Caki2 (cell line): Measurements from ENCODE around the gene PCBP2. TPM values are rescaled to one million over a fixed set of nuclear protein-coding genes. Genes with fewer than 3 reads are reported as not detected.
"Not testable (repeated sequence)": the region's sequence is repeated elsewhere in the genome, so short reads cannot be mapped to it uniquely, and the experiment has no call there.

Experiments used
- DNase-seq: peaks from one replicate; pipeline ENCODE4 v3.0.0-alpha.2; 2015; ENCODE audit warnings: low read depth
- in situ Hi-C: cut with HindIII; loops from 2 replicates; pipeline ENCODE4 v1.10.0; 2016; ENCODE audit warnings: low sequenced_read_pairs, low pct_unique_long_range_greater_than_20kb, mixed read lengths
- total RNA-seq: library from RNA; depleted of rRNA; stranded (reverse); fragments of >200 nt; shearing (Covaris generic); gene quantifications from 2 replicates; pipeline ENCODE4 v1.2.3, GENCODE V29; 2014; ENCODE audit warnings: low replicate concordance; rRNA removed

PCBP2 gene
- 190 and 201 TPM in 2 replicates for total RNA-seq

DNA sequence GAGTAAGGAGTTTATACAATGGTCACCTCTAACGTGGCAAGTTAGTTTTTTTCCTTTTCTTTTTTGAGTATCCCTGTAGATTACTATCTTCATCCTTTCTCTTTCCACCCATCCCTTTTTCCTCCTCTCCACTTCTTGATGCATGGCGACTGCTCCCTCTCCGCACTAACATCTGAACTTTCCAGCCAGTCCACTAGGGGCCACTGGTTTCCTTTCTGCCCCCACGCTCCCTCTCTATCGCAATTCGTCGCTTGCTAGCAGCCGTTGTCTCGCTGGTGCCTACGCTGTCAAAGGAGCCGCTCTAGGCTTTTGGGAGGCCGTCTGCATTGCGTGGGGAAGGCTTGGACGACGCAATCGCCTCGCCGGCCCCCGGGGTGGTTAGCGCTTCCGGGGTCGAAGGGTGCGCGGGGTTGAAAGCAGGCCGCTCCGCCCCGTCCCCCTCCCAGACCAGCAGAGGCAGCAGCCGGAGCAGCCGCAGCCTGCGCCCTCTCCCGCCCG, at the start of gene PCBP2:
PCBP2 (plus strand) TSS at position 442 of the 498 bp plus-strand sequence. CDS start 2,699 bp downstream, outside the sequence.
- in situ Hi-C loops: no loop called here
- peak; percentile 100 for DNase-seq

DNA sequence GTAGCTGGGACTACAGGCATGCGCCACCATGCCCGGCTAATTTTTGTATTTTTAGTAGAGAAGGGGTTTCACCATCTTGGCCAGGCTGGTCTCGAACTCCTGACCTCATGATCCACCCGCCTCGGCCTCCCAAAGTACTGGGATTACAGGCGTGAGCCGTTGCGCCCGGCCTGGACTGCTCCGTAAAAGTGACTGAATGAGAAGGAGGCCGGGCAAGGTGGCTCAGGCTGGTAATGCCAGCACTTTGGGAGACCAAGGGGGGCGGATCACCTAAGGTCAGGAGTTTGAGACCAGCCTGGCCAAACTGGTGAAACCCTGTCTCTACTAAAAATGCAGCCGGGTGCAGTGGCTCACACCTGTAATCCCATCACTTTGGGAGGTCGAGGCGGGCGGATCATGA, 49.6 kb upstream of the PCBP2 start:
- DNase-seq, in situ Hi-C loops: not testable (repeated sequence)

DNA sequence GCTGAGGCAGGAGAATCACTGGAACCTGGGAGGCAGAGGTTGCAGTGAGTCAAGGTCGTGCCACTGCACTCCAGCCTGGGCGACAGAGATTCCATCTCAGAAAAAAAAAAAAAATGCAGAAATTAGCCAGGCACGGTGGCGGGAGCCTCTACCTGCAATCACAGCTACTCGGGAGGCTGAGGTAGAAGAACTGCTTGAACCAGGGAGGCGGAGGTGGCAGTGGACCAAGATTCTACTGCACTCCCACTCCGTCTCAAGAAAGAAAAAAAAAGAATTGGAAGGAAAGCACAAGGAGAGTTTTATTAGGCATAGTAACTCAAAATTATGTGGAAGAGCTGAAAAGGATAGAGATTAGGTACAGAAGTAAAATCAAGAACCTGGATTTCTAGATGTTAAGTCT, 49.0 kb upstream of the PCBP2 start:
- in situ Hi-C loops: no loop called here
- DNase-seq: no peak

DNA sequence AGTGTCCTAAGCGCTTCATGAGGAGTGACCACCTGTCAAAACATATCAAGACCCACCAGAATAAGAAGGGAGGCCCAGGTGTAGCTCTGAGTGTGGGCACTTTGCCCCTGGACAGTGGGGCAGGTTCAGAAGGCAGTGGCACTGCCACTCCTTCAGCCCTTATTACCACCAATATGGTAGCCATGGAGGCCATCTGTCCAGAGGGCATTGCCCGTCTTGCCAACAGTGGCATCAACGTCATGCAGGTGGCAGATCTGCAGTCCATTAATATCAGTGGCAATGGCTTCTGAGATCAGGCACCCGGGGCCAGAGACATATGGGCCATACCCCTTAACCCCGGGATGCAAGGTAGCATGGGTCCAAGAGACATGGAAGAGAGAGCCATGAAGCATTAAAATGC, 41.0 kb upstream of the PCBP2 start:
- DNase-seq: no peak
- in situ Hi-C loops: no loop called here

DNA sequence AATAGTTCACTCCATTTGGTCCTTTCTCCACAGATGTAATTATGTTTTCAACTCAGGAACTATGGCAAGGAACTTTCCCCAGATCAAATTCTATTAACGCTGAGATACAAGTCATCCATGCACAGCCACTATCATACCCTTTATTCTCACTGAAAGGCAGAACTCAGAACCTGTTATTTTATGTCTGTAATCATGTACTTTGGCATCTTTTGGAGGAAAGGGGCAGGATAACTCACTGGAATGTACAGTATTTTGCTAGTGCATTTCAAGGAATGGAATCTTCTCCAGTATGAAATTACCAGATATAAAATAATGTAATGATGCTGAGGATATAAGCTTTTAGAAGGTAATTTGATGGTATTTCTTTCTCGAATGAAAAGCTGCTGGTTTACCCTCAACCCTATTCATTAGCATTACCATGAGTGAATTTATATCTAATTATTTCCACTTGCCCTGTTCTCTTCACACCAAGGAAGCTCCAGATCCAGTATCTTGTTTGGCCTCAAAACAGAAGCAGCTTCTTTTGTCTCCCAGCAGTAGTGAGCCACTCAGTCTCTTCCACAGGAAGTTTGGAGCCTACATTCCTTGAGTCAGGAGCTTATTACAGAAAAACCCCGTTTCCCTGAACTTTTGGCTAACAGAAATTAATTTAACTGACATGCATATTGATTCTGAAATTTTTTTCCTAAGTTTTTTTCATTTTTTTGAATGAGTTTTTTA, 38.3 kb upstream of the PCBP2 start:
- no peak for DNase-seq
- in situ Hi-C loops: no loop called here

DNA sequence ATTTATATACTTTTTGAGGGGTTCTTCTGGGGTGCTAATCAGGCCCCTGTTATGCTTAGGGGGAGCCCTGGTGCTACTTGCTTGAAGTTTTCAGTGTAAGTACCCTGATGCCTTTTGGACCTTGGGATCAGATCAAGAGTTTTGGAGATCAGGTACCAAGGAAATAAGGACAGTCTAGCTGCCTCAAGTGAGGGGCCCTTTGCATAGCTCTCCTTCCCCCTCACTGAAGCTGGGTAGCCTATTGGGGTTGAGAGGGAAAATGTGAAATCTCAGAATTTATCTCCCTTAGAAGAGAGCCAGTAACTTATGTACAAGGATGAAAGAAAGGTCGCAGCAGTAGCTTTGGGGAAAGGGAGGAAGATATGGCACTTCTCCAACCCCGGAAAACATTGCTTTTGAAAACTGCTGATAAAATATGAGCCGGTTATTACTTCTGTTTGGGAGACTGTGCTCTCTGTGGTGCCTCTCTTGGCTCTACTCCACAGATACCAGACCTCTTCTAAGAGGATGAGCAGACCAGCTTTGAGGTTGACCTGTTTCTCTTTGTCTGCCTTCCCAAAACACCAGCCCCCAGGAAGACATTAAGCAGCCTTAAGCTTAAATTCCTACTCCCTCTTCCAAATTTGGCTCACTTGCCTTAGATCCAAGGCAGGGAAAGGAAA, 37.0 kb upstream of the PCBP2 start:
- in situ Hi-C loops: no loop called here
- no peak for DNase-seq

DNA sequence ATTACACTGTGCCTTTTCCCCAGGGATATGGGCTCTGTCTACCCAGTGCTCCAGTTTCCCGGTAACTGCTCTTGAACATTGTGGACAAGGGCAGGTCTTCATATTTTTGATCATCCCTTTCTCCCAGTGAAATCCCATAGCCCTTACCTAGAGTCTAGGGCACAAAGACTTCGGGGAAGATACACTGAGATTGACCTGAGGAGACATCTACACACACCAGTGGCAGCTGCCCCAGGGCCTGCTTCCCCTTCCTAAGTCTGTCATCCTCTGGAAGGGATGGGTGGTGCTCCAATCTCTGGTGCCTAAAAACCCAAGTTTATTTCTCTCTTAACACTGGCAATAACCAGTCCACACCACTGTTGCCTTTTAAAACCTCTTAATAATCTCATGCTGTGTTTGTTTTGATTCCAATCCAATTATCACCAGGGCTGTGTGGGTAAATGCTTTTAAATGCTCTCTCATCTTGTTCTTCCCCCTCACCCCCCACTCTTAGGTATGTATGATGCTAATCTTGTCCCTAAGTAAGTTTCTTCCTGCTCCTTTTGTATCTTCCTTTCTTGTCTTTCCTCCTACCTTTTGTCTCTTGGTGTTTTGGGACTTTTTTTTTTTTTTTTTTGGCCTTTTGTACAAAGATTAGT, 36.0 kb upstream of the PCBP2 start:
- in situ Hi-C loops, DNase-seq: not testable (repeated sequence)

DNA sequence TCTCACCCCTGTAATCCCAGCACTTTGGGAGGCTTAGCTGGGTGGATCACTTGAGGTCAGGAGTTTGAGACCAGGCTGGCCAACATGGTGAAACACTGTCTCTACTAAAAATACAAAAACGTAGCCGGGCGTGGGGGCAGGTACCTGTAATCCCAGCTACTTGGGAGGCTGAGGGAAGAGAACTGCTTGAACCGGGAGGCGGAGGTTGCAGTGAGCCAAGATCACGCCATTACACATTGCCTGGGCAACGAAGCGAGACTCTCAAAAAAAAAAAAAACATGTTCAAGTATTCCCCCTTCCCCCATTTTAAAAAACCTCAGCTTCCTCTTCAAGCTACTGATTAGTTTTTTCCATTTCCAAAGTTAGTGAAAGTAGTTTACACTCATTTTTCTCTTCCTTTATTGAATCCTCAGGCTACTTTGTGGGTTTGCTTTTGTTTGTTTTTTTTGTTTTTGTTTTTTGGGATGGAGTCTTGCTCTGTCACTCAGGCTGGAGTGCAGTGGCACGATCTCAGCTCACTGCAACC, 34.5 kb upstream of the PCBP2 start:
- DNase-seq, in situ Hi-C loops: not testable (repeated sequence)

DNA sequence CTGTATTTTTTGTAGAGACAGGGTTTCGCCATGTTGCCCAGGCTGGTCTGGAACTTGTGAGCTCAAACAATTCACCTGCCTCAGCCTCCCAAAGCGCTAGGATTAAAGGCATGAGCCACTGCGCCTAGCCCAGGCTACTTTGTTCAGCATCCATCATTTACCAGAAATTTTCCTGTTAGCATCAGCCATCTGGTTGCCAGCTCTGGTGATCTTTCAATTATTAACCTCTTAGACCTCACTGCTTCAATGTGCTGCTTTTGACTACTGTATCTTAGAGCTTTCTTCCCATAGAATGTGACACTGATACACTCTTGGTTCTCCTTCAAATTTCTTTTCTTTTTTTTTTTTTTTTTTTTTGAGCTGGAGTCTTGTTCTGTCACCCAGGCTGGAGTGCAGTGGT, 33.7 kb upstream of the PCBP2 start:
- in situ Hi-C loops: no loop called here
- peak; percentile 45 for DNase-seq

DNA sequence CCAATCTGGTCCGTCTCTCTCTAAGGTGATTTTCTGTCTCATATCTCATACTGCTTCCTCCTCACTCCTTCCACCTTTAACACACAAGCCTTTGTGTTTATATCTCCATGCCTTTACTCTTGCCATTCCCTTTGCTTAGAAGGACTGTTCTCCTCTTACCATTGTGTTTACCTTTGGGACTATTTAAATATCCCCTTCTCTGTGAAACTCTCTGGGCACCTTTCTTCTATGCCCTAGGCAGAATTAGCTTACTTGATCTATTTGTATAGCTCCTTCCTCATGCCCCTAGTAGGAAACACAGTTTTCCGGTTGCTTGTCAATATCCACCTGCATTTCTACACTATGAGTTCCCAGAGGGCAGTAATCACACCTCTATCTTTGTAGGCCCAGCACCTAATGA, 32.1 kb upstream of the PCBP2 start:
- in situ Hi-C loops: loop anchor here (10.0 kb wide), 1 partner anchor 75 kb away; no protein-coding TSS in a partner anchor

DNA sequence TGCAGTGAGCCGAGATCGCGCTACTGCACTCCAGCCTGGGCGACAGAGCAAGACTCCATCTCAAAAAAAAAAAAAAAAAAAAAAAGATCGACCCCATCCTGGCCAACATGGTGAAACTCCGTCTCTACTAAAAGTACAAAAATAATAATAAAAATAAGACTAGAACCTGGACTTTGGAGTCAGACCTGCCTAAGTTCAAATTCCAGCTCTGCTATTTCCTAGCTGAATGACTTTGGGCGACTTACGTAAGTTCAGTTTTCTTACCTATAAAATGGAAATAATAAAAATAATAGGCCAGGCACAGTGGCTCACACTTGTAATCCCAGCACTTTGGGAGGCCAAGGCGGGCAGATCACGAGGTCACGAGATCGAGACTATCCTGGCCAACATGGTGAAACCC, 29.7 kb upstream of the PCBP2 start:
- DNase-seq: not testable (repeated sequence)
- in situ Hi-C loops: loop anchor here (10.0 kb wide), 1 partner anchor 77 kb away; no protein-coding TSS in a partner anchor

More for the DNA sequence above, 32.1 kb upstream of the PCBP2 start:
- no peak for DNase-seq

DNA sequence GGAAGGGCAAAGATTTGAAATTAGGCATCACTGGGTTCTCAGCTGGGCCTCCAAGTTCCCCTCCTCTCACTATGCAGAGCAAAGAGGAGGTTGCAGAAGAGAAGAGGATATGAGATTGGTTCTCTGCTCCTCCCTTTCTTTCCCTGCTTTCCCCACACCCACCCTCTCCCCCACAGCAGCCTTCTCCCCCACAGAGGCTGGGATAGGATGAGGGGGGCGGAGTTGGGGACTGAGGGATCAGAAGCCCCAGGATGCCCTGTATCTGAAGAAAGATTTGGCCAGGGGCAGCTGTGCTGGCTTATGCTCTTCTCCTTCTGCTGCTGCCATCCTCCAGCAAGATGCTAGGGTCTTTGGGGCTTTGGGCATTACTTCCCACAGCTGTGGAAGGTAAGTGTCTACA, 28.3 kb upstream of the PCBP2 start, which contains the start of gene AMHR2:
AMHR2 (plus strand) TSS at position 259 of the 400 bp plus-strand sequence; CDS start at position 339, 80 bp downstream.
- DNase-seq: no peak

DNA sequence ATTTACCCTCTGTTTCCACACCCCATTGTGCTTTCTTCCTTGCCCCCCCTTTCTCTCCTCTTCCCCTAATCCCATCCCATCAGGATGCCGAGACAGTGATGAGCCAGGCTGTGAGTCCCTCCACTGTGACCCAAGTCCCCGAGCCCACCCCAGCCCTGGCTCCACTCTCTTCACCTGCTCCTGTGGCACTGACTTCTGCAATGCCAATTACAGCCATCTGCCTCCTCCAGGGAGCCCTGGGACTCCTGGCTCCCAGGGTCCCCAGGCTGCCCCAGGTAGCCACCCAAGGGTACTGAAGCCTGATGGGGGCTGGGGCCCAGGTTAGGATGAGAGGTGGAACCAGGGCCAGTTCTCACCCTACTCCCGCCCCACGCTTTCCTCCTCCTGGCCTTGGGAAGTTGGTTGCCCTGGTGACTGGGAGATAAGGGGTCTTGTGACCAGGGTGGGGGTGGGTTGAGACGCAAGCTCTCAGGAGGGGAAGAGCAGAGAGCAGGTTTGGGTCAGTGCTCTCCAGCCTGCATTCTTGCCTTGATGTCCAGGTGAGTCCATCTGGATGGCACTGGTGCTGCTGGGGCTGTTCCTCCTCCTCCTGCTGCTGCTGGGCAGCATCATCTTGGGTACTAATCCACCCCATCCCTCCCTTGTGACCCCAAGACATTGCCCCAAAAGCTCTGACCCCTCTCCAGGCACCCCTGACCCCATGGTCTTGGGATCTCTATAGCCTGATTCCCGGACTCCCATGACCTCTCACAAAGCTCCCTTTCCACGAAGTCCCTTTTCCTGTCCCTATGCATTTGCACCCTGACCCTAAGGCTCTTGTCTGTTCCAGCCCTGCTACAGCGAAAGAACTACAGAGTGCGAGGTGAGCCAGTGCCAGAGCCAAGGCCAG, 27.0 kb upstream of the PCBP2 start:
- in situ Hi-C loops: loop anchor here (10.0 kb wide), 1 partner anchor 80 kb away; no protein-coding TSS in a partner anchor
- no peak for DNase-seq

More for the DNA sequence above, 28.3 kb upstream of the PCBP2 start, which contains the start of gene AMHR2:
- in situ Hi-C loops: loop anchor here (10.0 kb wide), 1 partner anchor 79 kb away; no protein-coding TSS in a partner anchor

DNA sequence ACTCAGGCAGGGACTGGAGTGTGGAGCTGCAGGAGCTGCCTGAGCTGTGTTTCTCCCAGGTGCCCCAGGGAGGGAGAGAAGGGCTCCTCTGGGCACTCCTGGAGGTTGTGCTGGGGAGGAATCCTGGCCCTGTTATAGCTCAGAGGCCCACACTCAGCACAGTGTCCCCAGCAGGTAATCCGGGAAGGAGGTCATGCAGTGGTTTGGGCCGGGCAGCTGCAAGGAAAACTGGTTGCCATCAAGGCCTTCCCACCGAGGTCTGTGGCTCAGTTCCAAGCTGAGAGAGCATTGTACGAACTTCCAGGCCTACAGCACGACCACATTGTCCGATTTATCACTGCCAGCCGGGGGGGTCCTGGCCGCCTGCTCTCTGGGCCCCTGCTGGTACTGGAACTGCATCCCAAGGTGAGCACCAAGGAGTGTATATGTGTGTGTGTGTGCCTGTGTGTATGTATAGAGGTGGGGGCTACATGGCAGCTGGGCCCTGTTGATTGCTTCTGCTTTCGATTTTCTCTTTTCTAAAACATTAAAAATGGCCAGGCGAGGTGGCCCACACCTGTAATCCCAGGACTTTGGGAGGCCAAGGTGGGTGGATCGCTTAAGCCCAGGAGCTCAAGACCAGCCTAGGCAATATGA, 26.3 kb upstream of the PCBP2 start:
- in situ Hi-C loops: loop anchor here (10.0 kb wide), 1 partner anchor 81 kb away; no protein-coding TSS in a partner anchor
- DNase-seq: no peak

DNA sequence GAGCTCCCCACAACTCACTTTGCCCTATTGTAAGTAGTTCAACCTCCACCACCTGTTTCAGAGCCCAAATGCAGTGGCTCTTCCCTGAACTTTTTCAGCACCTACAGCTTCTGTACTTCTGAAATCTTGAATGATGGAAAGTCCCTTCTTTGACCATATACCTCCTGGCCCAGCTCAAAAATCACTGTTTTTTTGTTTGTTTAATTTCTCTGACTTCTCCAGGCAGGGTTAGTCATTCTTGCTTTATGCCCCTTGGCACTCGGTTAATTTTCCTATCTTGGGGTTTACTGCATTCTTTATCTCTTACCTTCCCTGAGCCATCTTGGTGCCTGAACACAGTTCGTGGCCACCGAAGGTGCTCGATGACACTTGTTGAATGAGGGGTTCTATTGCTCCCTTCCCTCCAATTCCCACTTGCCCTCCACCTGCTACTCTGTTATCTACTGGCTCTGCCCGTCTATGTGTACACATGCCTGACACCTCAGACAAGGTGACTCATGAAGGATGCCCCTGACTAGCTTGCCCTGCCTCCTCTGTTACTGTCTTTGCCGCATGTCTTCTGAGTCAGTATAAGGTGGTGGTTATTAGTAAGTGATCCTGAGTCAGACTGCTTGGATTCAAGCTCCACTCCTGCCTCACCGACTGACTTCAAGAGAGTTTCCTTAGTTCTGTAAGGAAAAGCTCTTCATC, 23.9 kb upstream of the PCBP2 start:
- peak; percentile 96 for DNase-seq
- in situ Hi-C loops: loop anchor here (10.0 kb wide), 1 partner anchor 83 kb away; no protein-coding TSS in a partner anchor

DNA sequence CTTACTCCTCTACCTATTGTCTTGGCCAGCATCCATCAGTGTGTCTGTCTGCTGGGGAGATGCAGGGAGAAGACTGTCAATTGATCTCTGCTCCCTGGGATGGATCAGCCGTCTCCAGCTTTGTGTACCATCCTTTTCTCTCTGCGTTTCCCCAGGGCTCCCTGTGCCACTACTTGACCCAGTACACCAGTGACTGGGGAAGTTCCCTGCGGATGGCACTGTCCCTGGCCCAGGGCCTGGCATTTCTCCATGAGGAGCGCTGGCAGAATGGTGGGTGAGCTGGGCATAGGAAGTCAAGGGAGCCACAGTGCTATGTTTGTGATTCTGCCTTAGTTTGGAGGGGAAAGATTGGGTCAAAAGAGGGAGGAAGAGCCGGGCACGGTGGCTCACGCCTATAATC, 23.2 kb upstream of the PCBP2 start:
- no peak for DNase-seq
- in situ Hi-C loops: loop anchor here (10.0 kb wide), 1 partner anchor 84 kb away; no protein-coding TSS in a partner anchor
